Ovary (tissue), 9 donors: ENCODE measurements around the gene C3orf20. TPM values are rescaled to one million over a fixed set of nuclear protein-coding genes. Genes with fewer than 3 reads are reported as not detected.

Experiments
- DNase-seq, 5 donors: peaks; one replicate each; pipeline ENCODE4 v3.0.0-alpha.2; 2019 to 2020
- H3K27ac ChIP-seq, 2 donors: fragments of 200-600 bp; one replicate each; pipeline versions ENCODE4 v1.5.1 to v1.8.0; 2019 to 2022
- H3K27me3 ChIP-seq: fragments of 200-600 bp; one replicate; pipeline ENCODE4 v1.8.0; 2022
- H3K36me3 ChIP-seq: fragments of 200-600 bp; sonication (generic); one replicate; pipeline ENCODE4 v1.5.1; 2019
- H3K4me1 ChIP-seq: one replicate; pipeline ENCODE4 v1.8.1; 2013; ENCODE audit warnings: mild to moderate bottlenecking, moderate library complexity; ENCODE audit not compliant: insufficient read depth
- H3K4me3 ChIP-seq: fragments of 200-600 bp; sonication (generic); one replicate; pipeline ENCODE4 v1.5.1; 2017
- H3K9me3 ChIP-seq, 2 donors: fragments of 200-600 bp in 1 of 2; sonication (generic) in 1 of 2; one replicate each; pipeline versions ENCODE4 v1.5.1 to v1.8.1; 2013 to 2019; ENCODE audit warnings: mild to moderate bottlenecking in 1 of 2, moderate library complexity in 1 of 2
- EP300 ChIP-seq: sonication (generic); formaldehyde crosslinking; IDR thresholded peaks from one replicate; pipeline ENCODE4 v1.6.1; 2017; ENCODE audit warnings: antibody characterized with exemption
- POLR2A ChIP-seq: fragments of 450-650 bp; IDR thresholded peaks from one replicate; pipeline ENCODE4 v1.6.1; 2017; ENCODE audit warnings: antibody characterized with exemption, mild to moderate bottlenecking, moderate library complexity
- WGBS, 3 donors: extraction: QIAGEN DNeasy Blood & Tissue Kit in 1 of 3; methylation state at CpG; one replicate each; pipeline versions ENCODE4 v1.1.5 to v1.1.7; 2013 to 2017; 5-methylcytosine and 5-hydroxymethylcytosine counted together
- intact Hi-C, 4 donors: fragments of 100-400 bp; cut with DNase I; formaldehyde crosslinking; loops; one replicate each; pipeline versions ENCODE4 v1.11.0 to v1.15.1; 2022 to 2023
- polyA plus RNA-seq, 2 donors: library from polyadenylated mRNA; stranded (reverse); fragments of 200-250 nt in 1 of 2; fragments of 350-450 nt in 1 of 2; fragmentation: Illumina TruSeq in 1 of 2; extraction: RNeasy Lipid Tissue Mini Kit (QIAGEN cat#74804) in 1 of 2; gene quantifications; one replicate each; pipeline ENCODE4 v1.2.3, GENCODE V29; 2013 to 2014
- total RNA-seq, 7 donors: library from RNA; depleted of rRNA in 2 of 7; stranded (reverse); fragments of >200 nt in 2 of 7; fragmentation: NEBNext Ultra II Directional in 3 of 7; extraction: Animal tissue kit (Norgen Biotek cat#: 25700) in 3 of 7; gene quantifications; one replicate each; pipeline versions ENCODE4 v1.1.0 to v1.2.4, GENCODE V29; 2016 to 2023
- TF ChIP-seq, protein P1 (sequence below), 3 donors: fragments of 450-650 bp in 2 of 3; fragments of 200-600 bp in 1 of 3; IDR thresholded peaks; one replicate each; pipeline versions ENCODE4 v1.5.1 to v1.8.0; 2016 to 2022; ENCODE audit warnings: antibody characterized with exemption in 3 of 3, mild to moderate bottlenecking in 1 of 3
- donor health status: DM: no; HTN: no; CAD: no; lungs with moderate emphysema.
- donor health status: DM: no; HTN: no; CAD: no.
- donor health status: Bipolar disorder and iron deficiency.
- donor health status: DM: yes; HTN: yes; CAD: no.
- donor health status: DM: no; HTN: no; CAD: no.
- donor health status: DM: yes; HTN: yes; CAD: no.

Gene C3orf20
- total and polyA plus RNA-seq, 9 donors, result 0.08 to 0.17 (median 0.11) TPM; not detected in 3

DNA sequence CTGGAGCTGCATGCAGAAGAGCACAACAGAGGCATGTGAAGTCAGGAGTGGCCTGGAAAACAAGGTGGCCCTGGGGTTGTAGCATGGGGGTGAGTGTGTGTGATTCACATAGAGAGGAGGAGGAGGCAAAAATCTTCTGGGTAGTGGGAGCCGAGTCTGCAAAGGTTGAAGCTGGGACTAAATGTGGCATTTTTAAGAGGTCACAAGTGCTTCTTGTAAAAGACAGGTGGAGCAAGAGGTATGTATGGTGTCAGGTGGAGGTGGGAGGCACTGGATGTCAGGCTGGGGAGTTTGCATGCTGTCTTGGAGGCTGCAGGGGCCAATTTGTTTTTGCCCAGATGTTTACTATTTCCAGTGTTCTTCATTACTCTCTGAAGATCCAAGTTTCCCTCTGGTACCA lies 42.4 kb downstream of the C3orf20 start:
- H3K27me3 ChIP-seq, result no peaks in the 10 kb centered on the region
- TF ChIP-seq POLR2A, result no peak
- TF ChIP-seq EP300, result no peak
- TF ChIP-seq, protein P1, sequence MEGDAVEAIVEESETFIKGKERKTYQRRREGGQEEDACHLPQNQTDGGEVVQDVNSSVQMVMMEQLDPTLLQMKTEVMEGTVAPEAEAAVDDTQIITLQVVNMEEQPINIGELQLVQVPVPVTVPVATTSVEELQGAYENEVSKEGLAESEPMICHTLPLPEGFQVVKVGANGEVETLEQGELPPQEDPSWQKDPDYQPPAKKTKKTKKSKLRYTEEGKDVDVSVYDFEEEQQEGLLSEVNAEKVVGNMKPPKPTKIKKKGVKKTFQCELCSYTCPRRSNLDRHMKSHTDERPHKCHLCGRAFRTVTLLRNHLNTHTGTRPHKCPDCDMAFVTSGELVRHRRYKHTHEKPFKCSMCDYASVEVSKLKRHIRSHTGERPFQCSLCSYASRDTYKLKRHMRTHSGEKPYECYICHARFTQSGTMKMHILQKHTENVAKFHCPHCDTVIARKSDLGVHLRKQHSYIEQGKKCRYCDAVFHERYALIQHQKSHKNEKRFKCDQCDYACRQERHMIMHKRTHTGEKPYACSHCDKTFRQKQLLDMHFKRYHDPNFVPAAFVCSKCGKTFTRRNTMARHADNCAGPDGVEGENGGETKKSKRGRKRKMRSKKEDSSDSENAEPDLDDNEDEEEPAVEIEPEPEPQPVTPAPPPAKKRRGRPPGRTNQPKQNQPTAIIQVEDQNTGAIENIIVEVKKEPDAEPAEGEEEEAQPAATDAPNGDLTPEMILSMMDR (IDR thresholded peaks at IDR 0.05), result no peak

DNA sequence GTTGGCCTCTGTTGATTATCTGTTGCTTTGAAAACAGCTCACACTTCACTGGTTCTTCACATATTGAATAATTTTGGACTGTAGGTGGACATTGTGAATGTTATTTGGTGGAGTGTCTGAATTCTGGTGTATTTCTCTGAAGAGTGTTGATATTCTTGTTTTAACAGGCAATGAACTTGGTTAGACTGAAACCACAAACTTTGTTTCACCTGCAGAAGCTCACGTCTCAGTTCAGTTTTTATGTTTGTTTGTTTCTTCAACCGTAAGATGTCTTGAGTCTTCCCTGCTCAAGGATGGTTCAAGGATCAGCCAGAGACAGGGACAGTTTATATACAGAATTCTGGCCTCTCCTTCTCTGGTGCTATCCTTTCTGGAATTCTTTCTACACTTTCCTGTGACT lies 43.6 kb downstream of the C3orf20 start:
- Histone ChIP-seq H3K36me3 (no peaks in the 10 kb centered on the region), H3K4me1 (no peaks in the 10 kb centered on the region), H3K27me3 (no peaks in the 10 kb centered on the region), H3K27ac (no peak overlapping the region), H3K4me3 (no peak overlapping the region), H3K9me3 (no peaks in the 10 kb centered on the region)
- 87 to 95% (median 93%) methylated on average over 2 of the region's 2 CpGs for WGBS, 3 donors
- TF ChIP-seq POLR2A (no peak), EP300 (no peak)
- TF ChIP-seq, protein P1 (IDR thresholded peaks at IDR 0.05), result no peak
- intact Hi-C loops, result no loop called here
- no peak for DNase-seq

More for the DNA sequence above, 42.4 kb downstream of the C3orf20 start:
- Histone ChIP-seq H3K27ac (no peak overlapping the region), H3K4me3 (no peak overlapping the region), H3K4me1 (no peaks in the 10 kb centered on the region), H3K36me3 (no peaks in the 10 kb centered on the region), H3K9me3 (no peaks in the 10 kb centered on the region)
- WGBS, 3 donors, result 41 to 61% (median 59%) methylated on average over 1 of the region's 1 CpG
- intact Hi-C loops, result no loop called here
- DNase-seq, result no peak

DNA sequence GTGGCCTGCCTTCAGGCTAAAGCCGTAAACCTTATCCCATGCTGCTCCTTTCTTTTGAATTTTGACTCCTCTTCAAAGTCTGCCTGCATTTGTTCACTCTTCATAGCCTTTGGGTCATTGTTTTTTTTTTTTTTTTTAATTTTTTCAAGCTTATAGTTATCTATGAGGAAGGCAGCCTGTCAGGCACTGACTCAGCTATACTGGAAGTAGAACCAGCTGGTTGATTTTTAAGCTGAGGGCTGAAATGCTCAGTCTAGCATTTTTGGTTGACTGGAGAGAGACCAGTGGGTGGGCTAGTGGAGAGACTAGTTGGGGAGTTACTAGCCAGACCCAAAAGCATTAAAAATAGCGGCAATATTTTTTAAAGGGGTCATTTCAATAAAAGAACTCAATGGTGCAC lies 44.1 kb downstream of the C3orf20 start:
- no peak for DNase-seq
- H3K36me3 ChIP-seq, result no peaks in the 10 kb centered on the region
- TF ChIP-seq EP300 (no peak), POLR2A (no peak)
- TF ChIP-seq, protein P1 (IDR thresholded peaks at IDR 0.05), result no peak

DNA sequence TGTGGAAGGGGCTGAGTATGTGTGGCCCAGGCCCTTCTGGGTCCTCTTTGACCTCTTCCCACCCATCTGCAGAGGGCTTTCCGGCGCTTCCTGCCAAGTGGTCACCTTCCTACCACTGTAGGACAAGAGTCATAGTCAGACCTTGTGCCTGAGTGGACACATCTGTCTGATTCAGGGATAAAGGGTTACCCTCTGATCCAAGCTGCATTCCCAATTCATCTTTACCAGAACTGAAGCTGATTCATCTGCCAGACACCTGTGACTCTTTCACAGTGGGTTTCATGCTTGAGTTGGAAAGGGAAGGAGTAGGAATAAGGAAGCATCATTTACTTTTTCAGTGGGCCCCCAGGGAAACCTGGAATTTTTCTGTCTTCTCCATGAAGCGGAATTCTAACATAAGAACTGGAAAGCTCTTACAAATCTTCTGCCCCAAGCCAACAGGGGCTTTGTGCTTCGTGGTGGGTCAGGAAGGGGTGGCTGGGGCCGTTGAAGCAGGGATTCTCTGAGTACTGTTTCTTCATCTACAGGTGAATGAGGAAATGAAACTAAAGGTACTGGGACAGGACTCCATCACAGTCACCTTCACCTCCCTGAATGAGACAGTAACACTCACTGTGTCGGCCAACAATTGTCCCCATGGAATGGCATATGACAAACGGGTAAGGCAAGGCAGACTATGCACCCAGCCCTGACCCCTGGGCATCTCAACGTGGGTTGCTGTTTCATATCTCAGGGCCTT lies 46.4 kb downstream of the C3orf20 start:
- no peaks in the 10 kb centered on the region for H3K36me3 ChIP-seq
- TF ChIP-seq POLR2A (no peak), EP300 (no peak)
- TF ChIP-seq, protein P1 (IDR thresholded peaks at IDR 0.05), result no peak
- H3K4me1 ChIP-seq, result peaks cover 7% of the 10 kb centered on the region
- intact Hi-C loops, result no loop called here
- H3K27me3 ChIP-seq, result no peaks in the 10 kb centered on the region
- no peaks in the 10 kb centered on the region for H3K9me3 ChIP-seq
- DNase-seq, result no peak
- no peak overlapping the region for H3K27ac ChIP-seq
- 81 to 88% (median 87%) methylated on average over 8 of the region's 8 CpGs for WGBS, 3 donors
- no peak overlapping the region for H3K4me3 ChIP-seq

More for the DNA sequence above, 44.1 kb downstream of the C3orf20 start:
- no peak overlapping the region for H3K27ac ChIP-seq
- H3K9me3 ChIP-seq, result no peaks in the 10 kb centered on the region
- intact Hi-C loops, result no loop called here
- no peaks in the 10 kb centered on the region for H3K4me1 ChIP-seq
- H3K4me3 ChIP-seq, result no peak overlapping the region
- H3K27me3 ChIP-seq, result no peaks in the 10 kb centered on the region
- WGBS, 3 donors, result 58 to 83% (median 74%) methylated on average over 2 of the region's 2 CpGs
